GM19395 (cell line): ENCODE measurements around the gene STARD3.
"Not testable (repeated sequence)": the region's sequence is repeated elsewhere in the genome, so short reads cannot be mapped to it uniquely, and the experiment has no call there.

Experiments
- ATAC-seq: cut with Tn5 transposase; IDR thresholded peaks from one replicate; pipeline ENCODE4 v1.9.1; 2021; ENCODE audit warnings: mild to moderate bottlenecking, moderate library complexity; ENCODE audit not compliant: unreplicated experiment

The STARD3 gene

GRCh38 chr17:39706921-39707337 lies 70.0 kb downstream of the STARD3 start:
- ATAC-seq, result no peak

GRCh38 chr17:39709319-39709997 lies 72.5 kb downstream of the STARD3 start:
- ATAC-seq, result no peak

- no peak for ATAC-seq
Measured at GRCh38 chr17:39709998-39710964, 73.3 kb downstream of the STARD3 start.

DNA sequence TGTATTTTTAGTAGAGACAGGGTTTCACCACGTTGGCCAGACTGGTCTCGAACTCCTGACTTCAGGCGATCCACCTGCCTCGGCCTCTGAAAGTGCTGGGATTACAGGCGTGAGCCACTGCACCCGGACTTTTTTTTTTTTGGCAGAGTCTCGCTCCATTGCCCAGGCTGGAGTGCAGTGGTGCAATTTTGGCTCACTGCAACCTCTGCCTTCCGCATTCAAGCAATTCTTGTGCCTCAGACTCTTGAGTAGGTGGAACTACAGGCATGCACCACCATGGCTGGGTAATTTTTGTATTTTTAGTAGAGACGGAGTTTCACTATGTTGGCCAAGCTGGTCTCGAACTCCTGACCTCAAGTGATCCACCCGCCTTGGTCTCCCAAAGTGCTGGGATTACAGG lies 74.1 kb downstream of the STARD3 start:
- ATAC-seq, result not testable (repeated sequence)

DNA sequence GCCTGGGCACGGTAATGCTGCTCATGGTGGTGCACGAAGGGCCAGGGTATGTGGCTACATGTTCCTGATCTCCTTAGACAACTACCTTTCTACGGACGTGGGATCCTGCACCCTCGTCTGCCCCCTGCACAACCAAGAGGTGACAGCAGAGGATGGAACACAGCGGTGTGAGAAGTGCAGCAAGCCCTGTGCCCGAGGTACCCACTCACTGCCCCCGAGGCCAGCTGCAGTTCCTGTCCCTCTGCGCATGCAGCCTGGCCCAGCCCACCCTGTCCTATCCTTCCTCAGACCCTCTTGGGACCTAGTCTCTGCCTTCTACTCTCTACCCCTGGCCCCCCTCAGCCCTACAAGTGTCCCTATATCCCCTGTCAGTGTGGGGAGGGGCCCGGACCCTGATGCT lies 74.9 kb downstream of the STARD3 start:
- no peak for ATAC-seq
